HepG2 (cell line): ENCODE measurements around the gene INO80B. TPM values are rescaled to one million over a fixed set of nuclear protein-coding genes. Genes with fewer than 3 reads are reported as not detected.

Source experiments
- AGO2 ChIP-seq: fragments of 200-400 bp; formaldehyde crosslinking; optimal IDR thresholded peaks from 2 replicates; pipeline ENCODE3; 2017; ENCODE audit warnings: mild to moderate bottlenecking, low read depth, low read length, moderate library complexity
- ARNT2 ChIP-seq: sonication (generic); formaldehyde crosslinking; IDR thresholded peaks from 2 replicates; pipeline ENCODE4 v1.8.0; 2022; ENCODE audit warnings: mild to moderate bottlenecking, low read depth, missing genetic modification reagents, moderate library complexity
- BCL6 ChIP-seq: IDR thresholded peaks from 2 replicates; pipeline ENCODE4 v1.6.1; 2016; ENCODE audit warnings: missing genetic modification reagents, missing compliant biosample characterization
- EP300 ChIP-seq, 3 experiments: sonication (generic) in 1 of 3; formaldehyde crosslinking in 1 of 3; IDR thresholded peaks; 2 replicates each; pipeline versions ENCODE4 v1.5.1 to v1.6.1; 2011 to 2020; ENCODE audit warnings: low read depth in 2 of 3, low read length in 2 of 3, borderline replicate concordance in 1 of 3, improper control_type of control experiment in 1 of 3, mild to moderate bottlenecking in 1 of 3, missing genetic modification reagents in 1 of 3, moderate library complexity in 1 of 3
- FLYWCH1 ChIP-seq: sonication (generic); formaldehyde crosslinking; IDR thresholded peaks from 2 replicates; pipeline ENCODE4 v1.8.1; 2023; ENCODE audit warnings: mild to moderate bottlenecking, missing genetic modification reagents
- FOXK2 ChIP-seq: fragments of 450-650 bp; IDR thresholded peaks from 2 replicates; pipeline ENCODE4 v1.6.1; 2016
- FOXP4 ChIP-seq: sonication (generic); formaldehyde crosslinking; IDR thresholded peaks from 2 replicates; pipeline ENCODE4 v1.4.0; 2020; ENCODE audit warnings: missing genetic modification reagents
- GATAD2A ChIP-seq: IDR thresholded peaks from 2 replicates; pipeline ENCODE4 v1.6.1; 2016
- GMEB1 ChIP-seq: sonication (generic); formaldehyde crosslinking; IDR thresholded peaks from 2 replicates; pipeline ENCODE4 v1.5.1; 2020; ENCODE audit warnings: missing genetic modification reagents, mild to moderate bottlenecking, borderline replicate concordance
- HMGA1 ChIP-seq: sonication (generic); formaldehyde crosslinking; conservative IDR thresholded peaks from 2 replicates; pipeline ENCODE4 v1.4.0; 2020; ENCODE audit warnings: missing genetic modification reagents
- MED8 ChIP-seq: sonication (generic); formaldehyde crosslinking; IDR thresholded peaks from 2 replicates; pipeline ENCODE4 v1.8.1; 2023; ENCODE audit warnings: mild to moderate bottlenecking, missing genetic modification reagents; ENCODE audit not compliant: insufficient replicate concordance
- NBN ChIP-seq: fragments of 450-650 bp; conservative IDR thresholded peaks from 2 replicates; pipeline ENCODE4 v1.6.1; 2017
- NFE2L2 ChIP-seq: fragments of 150-350 bp; IDR thresholded peaks from 2 replicates; pipeline ENCODE4 v1.6.1; 2014; ENCODE audit warnings: low read length
- NFKBIZ ChIP-seq: IDR thresholded peaks from 2 replicates; pipeline ENCODE4 v1.6.1; 2018; ENCODE audit warnings: missing genetic modification reagents, missing compliant biosample characterization
- NR2F2 ChIP-seq: IDR thresholded peaks from 2 replicates; pipeline ENCODE4 v1.6.1; 2012; ENCODE audit warnings: low read depth, inconsistent platforms, borderline replicate concordance
- RBM39 ChIP-seq: fragments of 200-400 bp; formaldehyde crosslinking; IDR thresholded peaks from one replicate; pipeline ENCODE4 v1.6.1; 2018; ENCODE audit warnings: antibody characterized with exemption, mild to moderate bottlenecking, low read depth, low read length; ENCODE audit not compliant: poor library complexity, severe bottlenecking
- REL ChIP-seq: sonication (generic); formaldehyde crosslinking; conservative IDR thresholded peaks from 2 replicates; pipeline ENCODE4 v1.8.0; 2022; ENCODE audit warnings: mild to moderate bottlenecking, missing genetic modification reagents, moderate library complexity
- ZBTB20 ChIP-seq: sonication (generic); formaldehyde crosslinking; IDR thresholded peaks from 2 replicates; pipeline ENCODE4 v1.8.1; 2023; ENCODE audit warnings: missing genetic modification reagents, low read depth, mild to moderate bottlenecking, borderline replicate concordance
- ZEB1 ChIP-seq: IDR thresholded peaks from 2 replicates; pipeline ENCODE4 v1.6.1; 2012; ENCODE audit warnings: mild to moderate bottlenecking, low read depth, inconsistent platforms; ENCODE audit not compliant: insufficient replicate concordance
- ZFP36L2 ChIP-seq: sonication (generic); formaldehyde crosslinking; IDR thresholded peaks from 2 replicates; pipeline ENCODE4 v1.4.0; 2020; ENCODE audit warnings: missing genetic modification reagents
- ZFY ChIP-seq: sonication (generic); formaldehyde crosslinking; IDR thresholded peaks from 2 replicates; pipeline ENCODE4 v1.4.0; 2020; ENCODE audit warnings: missing genetic modification reagents
- ZNF33A ChIP-seq: sonication (generic); formaldehyde crosslinking; IDR thresholded peaks from 2 replicates; pipeline ENCODE4 v1.5.1; 2020; ENCODE audit warnings: missing genetic modification reagents, mild to moderate bottlenecking, moderate library complexity, borderline replicate concordance
- ZNF34 ChIP-seq: sonication (generic); formaldehyde crosslinking; IDR thresholded peaks from 2 replicates; pipeline ENCODE4 v1.4.0; 2020; ENCODE audit warnings: mild to moderate bottlenecking, missing genetic modification reagents, borderline replicate concordance
- ZNF563 ChIP-seq: sonication (generic); formaldehyde crosslinking; IDR thresholded peaks from 2 replicates; pipeline ENCODE4 v1.8.0; 2022; ENCODE audit warnings: mild to moderate bottlenecking, moderate library complexity, missing genetic modification reagents
- ZNF577 ChIP-seq: sonication (generic); formaldehyde crosslinking; IDR thresholded peaks from 2 replicates; pipeline ENCODE4 v1.4.0; 2020; ENCODE audit warnings: mild to moderate bottlenecking, low read depth, missing genetic modification reagents, borderline replicate concordance
- ZNF644 ChIP-seq: IDR thresholded peaks from 2 replicates; pipeline ENCODE4 v1.6.1; 2016; ENCODE audit warnings: low read depth
- ZNF776 ChIP-seq: sonication (generic); formaldehyde crosslinking; IDR thresholded peaks from 2 replicates; pipeline ENCODE4 v1.4.0; 2020; ENCODE audit warnings: mild to moderate bottlenecking, missing genetic modification reagents
- ZNF788 ChIP-seq: sonication (generic); formaldehyde crosslinking; IDR thresholded peaks from 2 replicates; pipeline ENCODE4 v1.5.0; 2020; ENCODE audit warnings: mild to moderate bottlenecking, missing genetic modification reagents, borderline replicate concordance
- polyA plus RNA-seq, 8 experiments: library from polyadenylated mRNA; depleted of rRNA in 3 of 8; stranded (reverse) in 7 of 8; unstranded in 1 of 8; fragments of >200 nt; fragmentation: Illumina TruSeq in 4 of 8; extraction: Trizol in 4 of 8; gene quantifications; 2 replicates each; pipeline versions ENCODE4 v1.2.1 to v1.2.3, GENCODE V29; 2011 to 2016; ENCODE audit warnings: low read depth in 4 of 8, missing spikeins in 1 of 8, mixed read lengths in 1 of 8; ENCODE audit not compliant: insufficient read depth in 1 of 8
- total RNA-seq, 5 experiments: library from RNA; depleted of rRNA; stranded (reverse); fragments of >200 nt; fragmentation: Illumina TruSeq; extraction: Trizol; gene quantifications; 2 replicates each; pipeline ENCODE4 v1.2.3, GENCODE V29; 2016; ENCODE audit warnings: low read depth in 1 of 5

Gene INO80B
- total and polyA plus RNA-seq, 2 of the 13 experiments (the other 11 are each of a cell fraction or from before 2014, with no cell fraction given): 6.2 to 14.5 TPM

GRCh38 chr2:74499267-74499939, 44.5 kb downstream of the INO80B start, which contains the start of gene LBX2 (continued):
- TF ChIP-seq GMEB1 (no peak), NR2F2 (no peak), MED8 (no peak), ZNF563 (CRISPR knock-in tag) (no peak), HMGA1 (CRISPR knock-in tag) (no peak), ZEB1 (no peak), ZFP36L2 (no peak), ZNF33A (no peak), NBN (no peak), ZNF776 (CRISPR knock-in tag) (0 out of 2 replicates have a peak, but pooled peaks have one; percentile 48), ARNT2 (CRISPR knock-in tag) (peak; percentile 25; the same call in 1 of the 2 replicates), ZNF788 (CRISPR knock-in tag) (no peak; the same call in 1 of the 2 replicates), GATAD2A (CRISPR knock-in tag) (no peak), AGO2 (peak; percentile 92), NFKBIZ (no peak), NFE2L2 (no peak), EP300 (IDR thresholded peaks at IDR 0.05; ENCODE audit: low read depth in 2 of 2, low read length in 2 of 2) (no peak), EP300 (CRISPR knock-in tag; IDR thresholded peaks at IDR 0.05; ENCODE audit: borderline replicate concordance) (no peak), ZNF644 (no peak), ZNF577 (no peak), FOXK2 (no peak), BCL6 (CRISPR knock-in tag) (0 out of 2 replicates have a peak, but pooled peaks have one; percentile 13), ZBTB20 (CRISPR knock-in tag) (0 out of 2 replicates have a peak, but pooled peaks have one; percentile 44), ZNF34 (CRISPR knock-in tag) (no peak), ZFY (peak; percentile 67), FOXP4 (CRISPR knock-in tag) (no peak), FLYWCH1 (no peak), RBM39 (no peak), REL (CRISPR knock-in tag) (0 out of 2 replicates have a peak, but pooled peaks have one; percentile 62)
